Smooth muscle cell of the brain vasculature (primary cell): ENCODE data around the gene NTM.

Experiments
- DNase-seq: peaks from one replicate; pipeline ENCODE4 v3.0.0-alpha.2; 2012; ENCODE audit warnings: low read depth, low spot score

The NTM gene

GRCh38 chr11:131766637-131767036 is 396.2 kb downstream of the NTM start:
- no peak for DNase-seq

DNA sequence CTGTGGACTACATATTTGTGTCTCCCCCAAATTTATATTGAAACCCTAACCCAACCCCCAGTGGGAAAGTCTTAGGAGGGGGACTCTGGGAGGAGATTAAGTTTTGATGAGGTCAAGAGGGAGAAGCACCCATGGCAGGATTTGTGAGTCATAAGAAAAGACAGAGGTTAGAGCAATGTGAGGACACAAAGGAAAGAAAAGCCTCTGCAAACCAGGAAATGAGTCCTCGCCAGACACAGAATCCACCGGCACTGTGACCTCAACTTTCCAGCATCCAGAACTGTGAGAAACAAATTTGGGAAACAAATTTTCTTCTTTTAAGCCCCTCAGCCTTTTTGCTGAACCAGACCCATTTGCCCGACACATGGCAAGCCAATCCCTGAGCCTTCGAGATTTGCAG is 397.0 kb downstream of the NTM start:
- no peak for DNase-seq

DNA sequence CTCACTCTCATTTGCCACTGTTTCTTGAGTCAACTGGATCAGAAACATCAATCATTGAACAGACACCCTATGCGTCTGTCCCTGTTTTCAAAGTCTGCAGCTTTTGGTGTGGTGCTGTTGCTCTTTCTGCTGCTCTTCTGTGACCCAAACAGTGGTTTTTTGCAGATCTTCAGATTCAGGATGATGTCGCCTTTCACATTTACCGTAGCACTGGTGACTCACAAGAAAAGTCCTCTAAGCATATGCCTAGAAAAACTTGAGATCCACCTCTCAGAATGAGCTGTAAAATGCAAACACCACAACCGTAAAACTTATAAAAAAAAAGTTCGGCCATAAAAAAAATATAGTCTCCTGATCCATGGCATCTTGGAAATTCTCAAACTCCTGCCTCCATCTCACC is 400.4 kb downstream of the NTM start:
- no peak for DNase-seq

DNA sequence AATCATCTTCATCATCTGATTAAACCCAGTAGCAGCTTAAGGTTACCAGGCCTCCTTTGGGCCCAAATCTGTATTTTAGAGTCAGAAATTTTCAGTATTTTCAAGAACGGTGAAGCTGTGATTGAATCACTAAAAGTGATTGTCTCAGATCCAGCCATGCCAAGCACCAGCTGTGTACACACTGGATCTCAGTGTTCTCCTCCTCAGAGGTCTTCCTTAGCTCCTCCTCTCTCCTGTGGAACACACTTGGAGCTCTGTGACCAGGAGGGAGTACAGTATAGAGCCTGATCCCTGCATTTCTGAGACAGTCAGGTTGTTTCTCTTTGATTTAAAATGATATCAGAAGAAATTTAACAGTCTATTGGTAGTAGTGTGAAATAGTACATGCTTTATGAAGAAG is 401.1 kb downstream of the NTM start:
- no peak for DNase-seq

- DNase-seq, result no peak
Measured at GRCh38 chr11:131773626-131774025, 403.2 kb downstream of the NTM start.

DNA sequence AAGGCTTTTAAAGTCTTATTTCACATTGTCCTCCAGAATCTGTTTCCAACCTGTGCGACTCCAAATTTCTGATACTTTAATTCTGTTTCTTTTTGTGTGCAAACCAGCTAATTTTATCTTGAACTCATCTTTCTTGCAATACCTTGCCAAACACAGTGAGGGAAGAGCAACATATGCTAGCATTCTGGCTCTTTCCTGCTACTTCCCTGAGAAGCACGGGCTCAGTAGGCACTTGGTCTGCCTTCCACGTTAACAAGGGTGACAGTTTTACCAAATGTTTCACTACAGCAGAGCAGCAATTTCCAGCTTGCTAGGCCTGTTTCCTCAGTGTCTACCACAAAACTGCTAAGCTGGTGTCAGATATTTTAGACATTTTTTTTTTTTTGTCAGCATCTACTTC is 405.8 kb downstream of the NTM start:
- DNase-seq, result no peak

- no peak for DNase-seq
Measured at GRCh38 chr11:131785801-131786200, 415.4 kb downstream of the NTM start.

GRCh38 chr11:131787119-131787518 is 416.7 kb downstream of the NTM start:
- DNase-seq, result no peak

DNA sequence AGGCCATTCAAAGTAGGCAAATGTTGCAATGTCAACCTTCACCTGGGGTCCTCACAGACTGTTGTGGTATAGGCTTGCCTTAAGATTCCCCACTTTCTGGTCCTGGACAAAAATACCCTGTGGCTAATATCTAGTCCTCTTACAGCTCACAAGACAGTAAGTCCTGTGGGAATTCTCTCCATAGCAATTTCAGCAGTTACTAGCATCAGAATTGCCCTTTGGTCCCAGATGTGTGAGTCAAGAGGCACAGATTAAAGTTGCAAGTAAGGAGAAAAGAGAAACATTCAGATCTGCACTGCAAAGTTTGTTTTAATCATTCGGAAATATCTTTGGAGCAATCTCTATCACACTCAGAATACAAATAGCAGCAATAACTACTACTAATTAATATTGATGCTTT is 420.2 kb downstream of the NTM start:
- no peak for DNase-seq

DNA sequence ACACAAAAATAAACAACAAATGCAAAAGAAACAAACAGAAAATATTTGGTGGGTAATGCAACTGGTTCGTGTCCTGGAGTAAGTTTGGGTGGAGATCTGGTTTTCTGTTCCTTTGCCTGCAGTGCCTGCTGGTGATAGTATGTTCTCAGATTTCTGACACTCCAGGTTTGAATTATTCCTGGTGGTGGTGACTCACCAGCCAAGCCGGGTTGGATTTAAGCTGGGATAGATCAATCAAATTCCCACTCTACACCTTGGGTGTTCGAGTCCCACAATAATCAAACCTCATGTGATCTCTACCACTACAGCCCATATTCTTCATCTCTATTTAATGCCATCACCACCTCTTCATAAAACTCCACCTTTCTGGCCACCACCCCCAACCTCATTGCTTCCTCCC is 421.8 kb downstream of the NTM start:
- no peak for DNase-seq

DNA sequence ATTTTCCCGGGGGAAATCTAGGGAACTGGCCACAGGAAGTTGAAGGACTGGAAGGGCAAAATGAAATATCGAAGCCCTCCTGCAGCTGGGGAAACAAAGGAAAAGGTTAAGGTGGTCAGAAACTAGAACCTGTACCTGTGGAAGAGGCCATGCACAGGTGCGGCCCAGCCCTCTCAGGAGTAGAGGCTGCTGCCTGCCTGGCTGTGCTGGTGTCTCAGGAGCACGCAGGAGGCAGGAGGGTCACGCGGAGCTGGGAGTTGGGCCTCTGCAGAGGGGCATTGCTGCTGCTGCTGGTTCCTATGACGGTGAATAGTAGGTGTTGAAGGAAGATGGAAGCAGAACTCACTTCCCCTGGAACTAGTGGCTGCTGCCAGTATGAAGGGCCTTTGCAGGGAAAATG is 425.7 kb downstream of the NTM start:
- DNase-seq, result no peak

DNA sequence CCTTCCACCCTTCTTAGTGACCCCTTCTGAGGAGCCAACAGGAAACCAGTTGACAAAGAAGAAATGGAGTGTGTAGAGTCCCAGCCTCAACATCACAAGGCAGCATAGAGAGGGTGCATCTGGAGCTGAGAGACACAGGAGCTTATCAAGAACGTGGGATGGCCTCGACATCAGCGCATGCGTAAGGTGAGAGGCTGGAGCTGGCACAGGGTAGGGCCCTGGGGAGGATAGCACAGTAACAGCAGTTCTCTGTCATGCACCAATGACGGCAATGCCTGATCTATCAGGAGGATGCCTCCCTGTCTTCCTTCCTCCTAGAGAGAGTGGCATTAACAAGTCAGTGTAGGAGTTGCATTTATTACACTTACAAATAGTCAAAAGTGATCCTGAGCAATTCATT is 426.1 kb downstream of the NTM start:
- DNase-seq, result no peak

DNA sequence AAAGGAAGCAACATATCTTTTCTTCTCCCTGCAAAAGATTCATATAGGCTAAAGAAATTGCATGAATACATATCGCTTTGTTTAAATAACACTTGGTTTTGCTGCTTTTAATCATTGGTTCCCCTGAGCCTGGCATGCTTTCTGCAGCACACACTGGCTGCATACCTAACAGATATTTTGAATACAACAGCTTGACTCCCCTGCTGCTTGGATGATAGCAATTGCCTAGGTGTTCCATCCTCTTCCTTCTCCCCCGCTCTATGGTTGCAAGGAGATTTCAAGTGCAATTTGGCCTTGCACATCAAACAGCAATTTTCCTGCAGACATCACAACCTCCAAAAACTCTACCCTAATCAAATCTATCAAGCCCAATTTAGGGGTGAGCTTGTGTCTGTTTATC is 430.0 kb downstream of the NTM start:
- DNase-seq, result no peak

DNA sequence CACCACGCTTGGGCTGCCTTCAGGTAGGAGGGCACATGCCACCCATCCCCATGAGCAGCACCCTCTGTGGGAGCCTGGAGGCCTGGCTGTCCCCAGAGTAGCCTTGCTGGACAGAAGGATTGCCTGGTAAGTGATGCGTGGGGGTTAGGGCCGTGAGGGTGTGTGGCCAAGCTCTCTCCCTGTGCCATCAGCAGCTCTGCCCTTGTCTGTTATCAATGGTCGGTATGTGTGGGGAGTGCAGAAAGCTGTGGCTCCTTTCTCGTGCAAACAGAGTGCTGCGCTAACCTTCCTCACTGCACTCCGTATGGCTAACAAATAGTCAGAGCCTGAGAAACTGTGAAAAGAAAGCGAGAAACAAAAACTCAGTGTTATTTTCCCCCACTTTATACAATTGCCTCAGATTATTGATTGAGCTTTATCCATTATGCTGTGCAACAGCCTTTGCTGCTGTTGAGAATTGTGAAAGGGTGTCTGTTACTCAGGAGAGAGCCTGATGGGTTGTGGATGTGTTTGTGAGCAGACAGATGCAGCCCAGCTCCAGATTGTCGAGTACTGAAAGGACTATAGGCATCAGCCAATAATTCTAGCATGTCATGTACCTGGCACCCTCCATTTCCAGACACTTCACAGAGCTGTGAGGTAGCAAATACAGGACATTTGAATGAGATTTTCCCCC is 432.2 kb downstream of the NTM start:
- DNase-seq, result no peak

- no peak for DNase-seq
Measured at GRCh38 chr11:131807876-131808275, 437.5 kb downstream of the NTM start.

GRCh38 chr11:131808470-131808869 is 438.1 kb downstream of the NTM start:
- DNase-seq, result no peak

DNA sequence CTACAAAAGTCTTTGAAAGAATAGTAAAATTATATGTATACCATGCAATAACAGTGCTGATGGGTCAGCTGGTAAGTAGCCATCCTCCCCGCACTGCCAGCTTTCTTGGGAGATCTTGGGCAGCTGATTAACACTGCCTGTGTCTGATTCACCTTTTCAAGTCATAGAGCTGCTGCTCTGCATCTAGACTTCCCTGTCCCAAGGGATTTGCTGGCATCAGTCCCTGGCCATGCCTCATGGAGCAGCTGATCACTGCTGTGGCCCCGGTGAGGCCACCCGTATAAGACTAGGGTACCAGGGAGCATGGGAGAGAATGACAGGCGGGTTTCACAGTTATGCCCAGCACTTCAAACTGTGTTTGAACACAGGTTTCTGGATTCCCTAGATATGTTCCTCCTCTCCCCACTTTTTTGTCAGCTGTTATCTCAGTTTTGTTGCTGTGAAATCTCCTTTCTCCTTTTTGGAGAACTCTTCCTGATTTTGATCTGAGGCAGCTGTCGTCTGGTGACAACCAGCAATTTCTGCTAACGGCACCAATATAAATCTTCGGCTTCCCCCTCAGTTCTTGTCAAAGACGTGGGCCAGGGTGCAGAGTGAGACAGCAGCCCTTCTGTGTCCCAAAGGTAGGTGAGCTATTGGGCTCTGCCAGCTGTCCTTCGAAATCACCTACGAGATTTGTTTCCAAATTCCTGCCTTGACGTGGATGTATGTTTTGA is 438.9 kb downstream of the NTM start:
- DNase-seq, result no peak

DNA sequence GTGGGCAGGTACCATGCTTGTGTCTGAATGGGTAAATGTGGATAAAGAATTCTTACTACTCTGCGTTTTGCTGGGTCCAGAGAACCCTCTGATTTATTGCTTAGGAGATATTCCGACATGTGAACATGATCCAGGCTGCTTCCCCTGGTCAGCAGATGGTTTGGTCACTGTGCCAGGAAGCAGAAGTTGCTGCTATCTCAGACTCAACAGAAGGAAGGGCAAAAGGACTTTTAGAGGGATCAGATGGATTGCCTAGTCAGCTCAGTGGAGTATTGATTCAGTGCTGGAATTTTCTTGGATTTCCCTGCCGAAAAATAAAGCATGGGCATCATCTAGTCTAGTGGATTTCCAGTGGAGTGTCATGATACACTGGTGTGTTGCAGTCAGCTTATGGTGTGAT is 440.1 kb downstream of the NTM start:
- DNase-seq, result no peak

DNA sequence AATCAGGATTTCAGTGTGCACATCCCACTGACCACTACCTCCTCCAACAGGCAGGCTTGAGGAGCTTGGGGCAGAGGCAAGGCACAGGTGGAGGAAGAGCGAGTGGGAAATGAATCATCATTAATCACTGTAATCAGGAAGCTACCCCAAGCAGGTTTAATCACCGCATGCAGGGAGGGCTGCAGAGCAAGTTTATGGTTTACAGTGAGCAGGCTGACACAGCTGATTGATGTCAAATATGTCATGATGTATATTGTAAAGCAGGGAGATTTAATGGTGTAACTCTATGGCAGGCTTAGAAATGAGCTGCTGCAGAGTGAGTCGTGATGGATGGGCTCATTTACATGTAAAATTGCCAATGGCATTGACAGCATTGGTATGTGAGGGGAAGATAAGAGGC is 441.0 kb downstream of the NTM start:
- no peak for DNase-seq

- DNase-seq, result no peak
Measured at GRCh38 chr11:131814108-131814507, 443.7 kb downstream of the NTM start.

- no peak for DNase-seq
Measured at GRCh38 chr11:131815590-131815989, 445.2 kb downstream of the NTM start.

DNA sequence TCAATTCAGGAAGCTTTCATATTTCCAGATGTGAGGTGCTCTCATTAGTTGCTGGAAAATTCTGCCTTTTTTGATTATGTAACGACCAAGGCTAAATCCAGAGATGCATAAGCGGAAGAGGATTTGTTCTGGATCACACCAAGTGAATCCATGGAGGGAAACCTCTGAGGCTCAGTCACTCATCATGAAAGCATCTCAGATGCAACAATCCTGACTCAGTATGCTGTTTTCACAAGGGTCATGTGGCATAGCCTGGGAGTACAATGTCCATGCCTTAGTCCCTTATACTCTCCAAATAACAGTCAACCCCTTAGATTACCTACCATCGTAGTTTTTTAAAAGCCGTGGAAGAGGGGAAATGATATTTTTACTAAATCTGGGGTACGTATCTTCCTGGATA is 445.6 kb downstream of the NTM start:
- no peak for DNase-seq

DNA sequence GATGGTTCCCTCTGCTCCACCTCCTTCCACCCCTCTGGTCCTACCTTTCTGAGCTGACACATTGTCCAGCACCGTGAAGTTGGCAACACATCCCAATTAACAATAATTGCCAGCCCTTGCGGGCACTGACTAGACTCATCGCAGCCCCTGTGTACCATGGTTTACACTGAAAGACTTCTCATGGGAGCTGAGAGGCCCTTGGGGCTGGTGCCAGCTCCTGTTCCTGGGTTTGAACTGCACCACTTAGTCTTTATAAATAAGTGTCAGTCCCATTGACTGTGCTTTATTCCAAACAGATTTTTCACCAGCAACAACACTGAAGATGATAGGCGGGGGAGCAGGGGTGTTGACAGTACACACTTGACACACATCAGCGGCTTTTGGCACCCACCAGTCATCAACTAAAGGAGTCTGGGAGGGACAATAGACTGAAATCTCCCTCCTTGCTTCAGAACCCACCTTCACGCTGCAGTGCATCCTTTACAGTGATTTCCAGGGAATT is 447.3 kb downstream of the NTM start:
- no peak for DNase-seq
